ENCODE measurements around the gene FAIM.

FAIM gene

GRCh38 chr3:138638641-138639040 lies 30.1 kb downstream of the FAIM start:
- TF ChIP-seq CTCF (IDR thresholded peaks at IDR 0.05; ENCODE audit: extremely low read depth, insufficient read depth, missing control alignments), result no peak
- in situ Hi-C loops (cut with MboI; ENCODE audit: low pct_unique_long_range_greater_than_20kb, low sequenced_read_pairs, unreplicated experiment), result no loop called here
- DNase-seq (ENCODE audit: low spot score), result no peak

- in situ Hi-C loops (cut with MboI; ENCODE audit: low pct_unique_long_range_greater_than_20kb, low sequenced_read_pairs, unreplicated experiment), result no loop called here
- no peak for TF ChIP-seq CTCF (IDR thresholded peaks at IDR 0.05; ENCODE audit: extremely low read depth, insufficient read depth, missing control alignments)
- DNase-seq (ENCODE audit: low spot score), result no peak
These were observed 32.0 kb downstream of the FAIM start for GRCh38 chr3:138640537-138640936.

- in situ Hi-C loops (cut with MboI; ENCODE audit: low pct_unique_long_range_greater_than_20kb, low sequenced_read_pairs, unreplicated experiment), result no loop called here
- DNase-seq (ENCODE audit: low spot score), result no peak
- TF ChIP-seq CTCF (IDR thresholded peaks at IDR 0.05; ENCODE audit: extremely low read depth, insufficient read depth, missing control alignments), result no peak
These were observed 33.8 kb downstream of the FAIM start for GRCh38 chr3:138642226-138642926.

GRCh38 chr3:138642927-138643253 lies 34.3 kb downstream of the FAIM start:
- in situ Hi-C loops (cut with MboI; ENCODE audit: low pct_unique_long_range_greater_than_20kb, low sequenced_read_pairs, unreplicated experiment), result no loop called here
- no peak for TF ChIP-seq CTCF (IDR thresholded peaks at IDR 0.05; ENCODE audit: extremely low read depth, insufficient read depth, missing control alignments)
- DNase-seq (ENCODE audit: low spot score), result no peak

- no peak for TF ChIP-seq CTCF (IDR thresholded peaks at IDR 0.05; ENCODE audit: extremely low read depth, insufficient read depth, missing control alignments)
- no peak for DNase-seq (ENCODE audit: low spot score)
- in situ Hi-C loops (cut with MboI; ENCODE audit: low pct_unique_long_range_greater_than_20kb, low sequenced_read_pairs, unreplicated experiment), result no loop called here
These were observed 37.4 kb downstream of the FAIM start for GRCh38 chr3:138646008-138646407.

GRCh38 chr3:138646513-138646912 lies 37.9 kb downstream of the FAIM start:
- in situ Hi-C loops (cut with MboI; ENCODE audit: low pct_unique_long_range_greater_than_20kb, low sequenced_read_pairs, unreplicated experiment), result no loop called here
- DNase-seq (ENCODE audit: low spot score), result no peak
- no peak for TF ChIP-seq CTCF (IDR thresholded peaks at IDR 0.05; ENCODE audit: extremely low read depth, insufficient read depth, missing control alignments)

All from GM13977 (cell line).